Smooth muscle cell (in vitro differentiated cells): ENCODE measurements around the gene ID2. TPM values are rescaled to one million over a fixed set of nuclear protein-coding genes. Genes with fewer than 3 reads are reported as not detected.
"Not testable (repeated sequence)": the region's sequence is repeated elsewhere in the genome, so short reads cannot be mapped to it uniquely, and the experiment has no call there.

Experiments used
- DNase-seq: peaks from one replicate; lab custom pipeline; 2025; ENCODE audit not compliant: unreplicated experiment; lab: John Stamatoyannopoulos, UW
- H2AFZ ChIP-seq: fragments of 200-600 bp; sonication (generic); 2 replicates; pipeline ENCODE4 v1.6.0; 2016; ENCODE audit warnings: antibody characterized with exemption, low read depth, mild to moderate bottlenecking
- H3F3A ChIP-seq: fragments of 200-600 bp; sonication (generic); 2 replicates; pipeline ENCODE4 v1.6.0; 2017; ENCODE audit warnings: antibody characterized with exemption, low read depth
- H3K27ac ChIP-seq: fragments of 200-600 bp; sonication (generic); 2 replicates; pipeline ENCODE4 v1.5.1; 2016; ENCODE audit warnings: low read depth, mild to moderate bottlenecking
- H3K27me3 ChIP-seq: fragments of 200-600 bp; sonication (generic); 2 replicates; pipeline ENCODE4 v1.6.1; 2016; ENCODE audit warnings: low read depth, mild to moderate bottlenecking
- H3K36me3 ChIP-seq: fragments of 200-600 bp; sonication (generic); 2 replicates; pipeline ENCODE4 v1.5.1; 2016; ENCODE audit warnings: low read depth
- H3K4me1 ChIP-seq: fragments of 200-600 bp; sonication (generic); 2 replicates; pipeline ENCODE4 v1.5.1; 2016; ENCODE audit warnings: low read depth
- H3K4me2 ChIP-seq: fragments of 200-600 bp; sonication (generic); 2 replicates; pipeline ENCODE4 v1.6.0; 2016; ENCODE audit warnings: mild to moderate bottlenecking
- H3K4me3 ChIP-seq: fragments of 200-600 bp; sonication (generic); 2 replicates; pipeline ENCODE4 v1.5.1; 2016; ENCODE audit warnings: mild to moderate bottlenecking
- H3K79me2 ChIP-seq: fragments of 200-600 bp; sonication (generic); 2 replicates; pipeline ENCODE4 v1.6.0; 2016; ENCODE audit warnings: low read depth, mild to moderate bottlenecking
- H3K9ac ChIP-seq: fragments of 200-600 bp; sonication (generic); 2 replicates; pipeline ENCODE4 v1.6.0; 2016; ENCODE audit warnings: low read depth
- H3K9me3 ChIP-seq: fragments of 200-600 bp; sonication (generic); replicated peaks from 2 replicates; pipeline ENCODE4 v1.5.1; 2016; ENCODE audit warnings: low read depth
- H4K20me1 ChIP-seq: fragments of 200-600 bp; sonication (generic); 2 replicates; pipeline ENCODE4 v1.6.0; 2016; ENCODE audit warnings: low read depth
- WGBS: methylation state at CpG from one replicate; pipeline ENCODE4 v1.1.7; 2016; ENCODE audit warnings: low lambda C conversion rate; 5-methylcytosine and 5-hydroxymethylcytosine counted together
- polyA plus RNA-seq: library from polyadenylated mRNA; unstranded; fragments of >200 nt; fragmentation: Nextera tagmentation; extraction: Ambion mirVana; gene quantifications from 2 replicates; pipeline ENCODE4 v1.2.1, GENCODE V29; 2016
- total RNA-seq: library from RNA; depleted of rRNA; stranded (reverse); fragments of >200 nt; gene quantifications from 2 replicates; pipeline ENCODE4 v1.2.3, GENCODE V29; 2014
- TF ChIP-seq, protein P1 (sequence below): fragments of 200-600 bp; sonication (generic); IDR thresholded peaks from 2 replicates; pipeline ENCODE4 v1.5.1; 2017; ENCODE audit warnings: borderline replicate concordance, mild to moderate bottlenecking, antibody characterized with exemption; ENCODE audit not compliant: insufficient read depth, poor library complexity, severe bottlenecking

ID2 gene
- total and polyA plus RNA-seq, 2 experiments from 2014 or later: 83.9 to 218 TPM

GRCh38 chr2:8721410-8721809 lies 39.6 kb downstream of the ID2 start:
- H3K79me2 ChIP-seq: no peaks in the 10 kb centered on the region
- H3K36me3 ChIP-seq: no peaks in the 10 kb centered on the region
- H3K9me3 ChIP-seq: no peaks in the 10 kb centered on the region
- 95% methylated on average over 3 of the region's 3 CpGs for WGBS
- TF ChIP-seq, protein P1, sequence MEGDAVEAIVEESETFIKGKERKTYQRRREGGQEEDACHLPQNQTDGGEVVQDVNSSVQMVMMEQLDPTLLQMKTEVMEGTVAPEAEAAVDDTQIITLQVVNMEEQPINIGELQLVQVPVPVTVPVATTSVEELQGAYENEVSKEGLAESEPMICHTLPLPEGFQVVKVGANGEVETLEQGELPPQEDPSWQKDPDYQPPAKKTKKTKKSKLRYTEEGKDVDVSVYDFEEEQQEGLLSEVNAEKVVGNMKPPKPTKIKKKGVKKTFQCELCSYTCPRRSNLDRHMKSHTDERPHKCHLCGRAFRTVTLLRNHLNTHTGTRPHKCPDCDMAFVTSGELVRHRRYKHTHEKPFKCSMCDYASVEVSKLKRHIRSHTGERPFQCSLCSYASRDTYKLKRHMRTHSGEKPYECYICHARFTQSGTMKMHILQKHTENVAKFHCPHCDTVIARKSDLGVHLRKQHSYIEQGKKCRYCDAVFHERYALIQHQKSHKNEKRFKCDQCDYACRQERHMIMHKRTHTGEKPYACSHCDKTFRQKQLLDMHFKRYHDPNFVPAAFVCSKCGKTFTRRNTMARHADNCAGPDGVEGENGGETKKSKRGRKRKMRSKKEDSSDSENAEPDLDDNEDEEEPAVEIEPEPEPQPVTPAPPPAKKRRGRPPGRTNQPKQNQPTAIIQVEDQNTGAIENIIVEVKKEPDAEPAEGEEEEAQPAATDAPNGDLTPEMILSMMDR: no peak
- no peak overlapping the region for H3K4me2 ChIP-seq
- no peaks in the 10 kb centered on the region for H3K27me3 ChIP-seq
- DNase-seq: no peak
- H3K27ac ChIP-seq: no peak overlapping the region
- H3K4me1 ChIP-seq: no peaks in the 10 kb centered on the region
- no peaks in the 10 kb centered on the region for H4K20me1 ChIP-seq
- no peaks in the 10 kb centered on the region for H3F3A ChIP-seq
- no peak overlapping the region for H3K4me3 ChIP-seq
- no peak overlapping the region for H2AFZ ChIP-seq
- H3K9ac ChIP-seq: no peak overlapping the region

- WGBS: 94% methylated on average over 10 of the region's 10 CpGs
- no peak overlapping the region for H3K9ac ChIP-seq
- no peaks in the 10 kb centered on the region for H3F3A ChIP-seq
These were observed 41.1 kb downstream of the ID2 start for GRCh38 chr2:8722986-8723385.

DNA sequence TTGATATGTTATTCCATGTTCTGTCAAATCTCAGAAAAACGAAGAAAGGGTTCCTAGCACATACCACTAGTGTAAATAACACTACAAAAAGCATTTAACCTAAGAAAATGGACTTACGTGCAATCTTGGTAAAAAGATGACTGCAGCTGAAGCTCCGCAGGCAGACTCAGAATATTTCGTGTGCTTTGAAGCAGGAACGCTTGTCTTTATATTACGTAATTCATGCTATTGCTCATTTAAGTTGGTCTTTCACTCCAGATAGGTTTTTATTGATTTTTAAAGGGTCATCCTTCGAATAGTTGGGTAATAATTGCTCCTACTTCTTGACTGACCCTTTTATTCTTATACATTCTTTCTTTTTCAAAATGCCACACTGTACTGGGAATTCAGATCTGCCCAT lies 44.0 kb downstream of the ID2 start:
- Histone ChIP-seq H3K4me3 (no peak overlapping the region), H3K36me3 (no peaks in the 10 kb centered on the region), H4K20me1 (no peaks in the 10 kb centered on the region), H3F3A (no peaks in the 10 kb centered on the region), H3K27ac (no peak overlapping the region), H3K79me2 (no peaks in the 10 kb centered on the region), H3K4me1 (no peaks in the 10 kb centered on the region), H3K4me2 (no peak overlapping the region), H3K27me3 (no peaks in the 10 kb centered on the region), H3K9ac (no peak overlapping the region), H3K9me3 (no peaks in the 10 kb centered on the region), H2AFZ (no peak overlapping the region)
- no peak for DNase-seq
- 91% methylated on average over 7 of the region's 7 CpGs for whole genome bisulfite sequencing
- TF ChIP-seq, protein P1: no peak

More at GRCh38 chr2:8722986-8723385, 41.1 kb downstream of the ID2 start:
- Histone ChIP-seq H3K4me3 (no peak overlapping the region), H3K9me3 (no peaks in the 10 kb centered on the region), H4K20me1 (no peaks in the 10 kb centered on the region), H3K4me2 (no peak overlapping the region), H3K27me3 (no peaks in the 10 kb centered on the region), H3K36me3 (no peaks in the 10 kb centered on the region), H2AFZ (no peak overlapping the region), H3K79me2 (no peaks in the 10 kb centered on the region), H3K27ac (no peak overlapping the region), H3K4me1 (no peaks in the 10 kb centered on the region)
- TF ChIP-seq, protein P1: no peak
- no peak for DNase-seq

GRCh38 chr2:8728305-8729015 lies 46.6 kb downstream of the ID2 start:
- no peaks in the 10 kb centered on the region for H3K27me3 ChIP-seq
- H3K27ac ChIP-seq: no peak overlapping the region
- no peak overlapping the region for H2AFZ ChIP-seq
- no peaks in the 10 kb centered on the region for H3K9me3 ChIP-seq
- H3F3A ChIP-seq: no peaks in the 10 kb centered on the region
- no peaks in the 10 kb centered on the region for H3K79me2 ChIP-seq
- H3K4me1 ChIP-seq: no peaks in the 10 kb centered on the region
- H3K4me2 ChIP-seq: no peak overlapping the region
- DNase-seq: no peak
- no peaks in the 10 kb centered on the region for H4K20me1 ChIP-seq
- TF ChIP-seq, protein P1: no peak
- no peak overlapping the region for H3K9ac ChIP-seq
- no peak overlapping the region for H3K4me3 ChIP-seq
- WGBS: 97% methylated on average over 7 of the region's 7 CpGs
- peaks cover 16% of the 10 kb centered on the region for H3K36me3 ChIP-seq

GRCh38 chr2:8729101-8729500 lies 47.2 kb downstream of the ID2 start:
- H3K4me1 ChIP-seq, H3F3A ChIP-seq, H3K9me3 ChIP-seq, H3K4me3 ChIP-seq, H3K79me2 ChIP-seq, H3K4me2 ChIP-seq, DNase-seq, H3K27me3 ChIP-seq, H4K20me1 ChIP-seq, H2AFZ ChIP-seq, H3K9ac ChIP-seq, H3K27ac ChIP-seq: not testable (repeated sequence)
- H3K36me3 ChIP-seq: peaks cover 21% of the 10 kb centered on the region
- WGBS: 96% methylated on average over 5 of the region's 5 CpGs
